Vagina (tissue), 2 donors: Measurements from ENCODE around the gene RCSD1. TPM values are rescaled to one million over a fixed set of nuclear protein-coding genes. Genes with fewer than 3 reads are reported as not detected.

Experiments
- DNase-seq, 2 donors: peaks; one replicate each; pipeline ENCODE4 v3.0.0-alpha.2; 2017; ENCODE audit errors: extremely low spot score in 2 of 2
- H3K27ac ChIP-seq: fragments of 200-600 bp; sonication (generic); one replicate; pipeline ENCODE4 v1.5.1; 2019
- H3K27me3 ChIP-seq: fragments of 200-600 bp; sonication (generic); one replicate; pipeline ENCODE4 v1.5.1; 2019
- H3K36me3 ChIP-seq, 2 donors: fragments of 200-600 bp; sonication (generic); one replicate each; pipeline ENCODE4 v1.5.1; 2017 to 2019
- H3K4me1 ChIP-seq: fragments of 200-600 bp; sonication (generic); one replicate; pipeline ENCODE4 v1.5.1; 2019
- H3K4me3 ChIP-seq, 2 donors: fragments of 200-600 bp; sonication (generic); 1 replicate in 1 of 2; 2 replicates in 1 of 2; pipeline ENCODE4 v1.5.1; 2016 to 2019
- H3K9me3 ChIP-seq: fragments of 200-600 bp; sonication (generic); one replicate; pipeline ENCODE4 v1.5.1; 2019
- CTCF ChIP-seq, 3 experiments: fragments of 450-650 bp in 2 of 3; fragments of 200-600 bp in 1 of 3; sonication (generic) in 1 of 3; IDR thresholded peaks; one replicate each; pipeline ENCODE4 v1.5.1; 2017 to 2019; ENCODE audit warnings: antibody characterized with exemption in 3 of 3, mild to moderate bottlenecking in 2 of 3, moderate library complexity in 2 of 3
- POLR2A ChIP-seq, 2 donors: fragments of 450-650 bp; IDR thresholded peaks; one replicate each; pipeline ENCODE4 v1.6.1; 2017; ENCODE audit warnings: antibody characterized with exemption in 2 of 2, mild to moderate bottlenecking in 2 of 2, moderate library complexity in 2 of 2
- POLR2AphosphoS5 ChIP-seq, 2 donors: sonication (generic); formaldehyde crosslinking; IDR thresholded peaks; one replicate each; pipeline ENCODE4 v1.9.0; 2017; ENCODE audit warnings: antibody characterized with exemption in 2 of 2, mild to moderate bottlenecking in 2 of 2, low read depth in 1 of 2; ENCODE audit not compliant: insufficient read depth in 1 of 2
- intact Hi-C: fragments of 100-400 bp; cut with DNase I; formaldehyde crosslinking; loops from one replicate; pipeline ENCODE4 v1.15.1; 2023
- total RNA-seq: library from RNA; depleted of rRNA; stranded (reverse); fragments of >200 nt; gene quantifications from one replicate; pipeline ENCODE4 v1.2.3, GENCODE V29; 2016

Gene RCSD1
- total RNA-seq, 1 donor from 2014 or later: 11.5 TPM

- TF ChIP-seq POLR2A (IDR thresholded peaks at IDR 0.05) (no peak), CTCF (IDR thresholded peaks at IDR 0.05) (no peak), POLR2AphosphoS5 (IDR thresholded peaks at IDR 0.05; ENCODE audit: insufficient read depth in 1 of 2, low read depth in 1 of 2) (no peak)
- Histone ChIP-seq H3K27me3 (no peaks in the 10 kb centered on the region), H3K36me3 (no peaks in the 10 kb centered on the region), H3K9me3 (no peaks in the 10 kb centered on the region), H3K4me3 (no peak overlapping the region), H3K27ac (no peak overlapping the region), H3K4me1 (no peaks in the 10 kb centered on the region)
- DNase-seq: no peak
- intact Hi-C loops: no loop called here
These were observed 8.0 kb downstream of the RCSD1 start for GRCh38 chr1:167638064-167638463.

GRCh38 chr1:167640051-167640450, 10.0 kb downstream of the RCSD1 start:
- Histone ChIP-seq H3K27ac (no peak overlapping the region), H3K27me3 (no peaks in the 10 kb centered on the region), H3K4me3 (no peak overlapping the region), H3K9me3 (no peaks in the 10 kb centered on the region), H3K4me1 (no peaks in the 10 kb centered on the region), H3K36me3 (no peaks in the 10 kb centered on the region)
- intact Hi-C loops: no loop called here
- no peak for DNase-seq
- TF ChIP-seq CTCF (IDR thresholded peaks at IDR 0.05): no peak
- no peak for TF ChIP-seq POLR2A (IDR thresholded peaks at IDR 0.05)
- TF ChIP-seq POLR2AphosphoS5 (IDR thresholded peaks at IDR 0.05; ENCODE audit: insufficient read depth in 1 of 2, low read depth in 1 of 2): no peak

- H3K27me3 ChIP-seq: no peaks in the 10 kb centered on the region
- H3K9me3 ChIP-seq: no peaks in the 10 kb centered on the region
- H3K27ac ChIP-seq: no peak overlapping the region
- intact Hi-C loops: no loop called here
- TF ChIP-seq CTCF (IDR thresholded peaks at IDR 0.05): no peak
- TF ChIP-seq POLR2A (IDR thresholded peaks at IDR 0.05): no peak
- no peak for TF ChIP-seq POLR2AphosphoS5 (IDR thresholded peaks at IDR 0.05; ENCODE audit: insufficient read depth in 1 of 2, low read depth in 1 of 2)
- no peak overlapping the region for H3K4me3 ChIP-seq
- no peak for DNase-seq
- no peaks in the 10 kb centered on the region for H3K4me1 ChIP-seq
- no peaks in the 10 kb centered on the region for H3K36me3 ChIP-seq
These were observed 11.9 kb downstream of the RCSD1 start for GRCh38 chr1:167641786-167642500.

- H3K9me3 ChIP-seq: no peaks in the 10 kb centered on the region
- H3K27me3 ChIP-seq: no peaks in the 10 kb centered on the region
- TF ChIP-seq CTCF (IDR thresholded peaks at IDR 0.05) (no peak), POLR2AphosphoS5 (IDR thresholded peaks at IDR 0.05; ENCODE audit: insufficient read depth in 1 of 2, low read depth in 1 of 2) (no peak), POLR2A (IDR thresholded peaks at IDR 0.05) (no peak)
- no peaks in the 10 kb centered on the region for H3K4me1 ChIP-seq
- no peak for DNase-seq
- intact Hi-C loops: no loop called here
- no peaks in the 10 kb centered on the region for H3K36me3 ChIP-seq
- H3K27ac ChIP-seq: no peak overlapping the region
- no peak overlapping the region for H3K4me3 ChIP-seq
These were observed 12.4 kb downstream of the RCSD1 start for GRCh38 chr1:167642501-167642826.

- Histone ChIP-seq H3K4me1 (peaks cover 2% of the 10 kb centered on the region), H3K4me3 (no peak overlapping the region), H3K27me3 (no peaks in the 10 kb centered on the region), H3K36me3 (no peaks in the 10 kb centered on the region), H3K9me3 (no peaks in the 10 kb centered on the region), H3K27ac (no peak overlapping the region)
- intact Hi-C loops: no loop called here
- no peak for DNase-seq
- no peak for TF ChIP-seq POLR2A (IDR thresholded peaks at IDR 0.05)
- TF ChIP-seq POLR2AphosphoS5 (IDR thresholded peaks at IDR 0.05; ENCODE audit: insufficient read depth in 1 of 2, low read depth in 1 of 2): no peak
- TF ChIP-seq CTCF (IDR thresholded peaks at IDR 0.05): no peak
These were observed 13.4 kb downstream of the RCSD1 start for GRCh38 chr1:167643441-167643840.
